ENCODE results near the gene NOP10. TPM values are rescaled to one million over a fixed set of nuclear protein-coding genes. Genes with fewer than 3 reads are reported as not detected.

The NOP10 gene
- total RNA-seq, 2 donors from 2014 or later, result 115 to 120 TPM

DNA sequence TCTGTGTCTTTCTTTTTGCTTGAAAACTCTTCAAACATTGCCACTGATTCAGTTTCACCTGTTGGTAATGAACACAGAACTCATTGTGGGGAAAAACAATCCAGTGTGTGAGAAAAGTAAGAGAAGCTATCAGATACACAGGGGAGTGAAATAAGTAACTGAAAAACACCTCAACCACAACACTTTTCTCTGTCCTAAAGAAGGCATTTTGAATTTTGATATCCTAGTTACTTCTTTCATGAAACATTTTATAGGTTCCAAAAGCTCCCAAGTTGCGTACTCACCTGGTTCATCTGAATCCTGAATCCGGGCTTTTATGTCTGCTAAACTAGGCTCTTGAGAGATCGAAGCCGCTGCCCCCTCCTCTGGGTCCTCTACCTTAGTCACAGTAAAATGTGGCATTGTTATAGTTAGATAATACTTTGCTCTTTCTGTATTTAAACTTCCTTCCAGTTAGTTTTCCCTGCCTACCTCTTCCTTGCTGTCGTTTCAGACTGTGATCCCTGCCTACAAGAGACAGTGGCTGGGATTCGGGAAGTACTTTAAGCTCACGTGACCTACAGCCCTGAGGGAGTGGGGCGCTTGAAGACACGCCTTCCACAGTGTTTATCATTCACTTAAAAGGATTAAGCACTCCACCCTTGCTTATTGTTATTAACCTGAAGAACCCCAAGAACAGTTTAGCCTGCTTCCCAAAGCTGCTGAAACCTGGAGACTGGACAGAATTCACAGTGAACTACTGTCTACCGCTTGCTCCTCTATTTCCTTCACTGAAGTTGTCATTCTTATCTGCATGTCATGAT lies 24.5 kb downstream of the NOP10 start:
- TF ChIP-seq, protein P1, sequence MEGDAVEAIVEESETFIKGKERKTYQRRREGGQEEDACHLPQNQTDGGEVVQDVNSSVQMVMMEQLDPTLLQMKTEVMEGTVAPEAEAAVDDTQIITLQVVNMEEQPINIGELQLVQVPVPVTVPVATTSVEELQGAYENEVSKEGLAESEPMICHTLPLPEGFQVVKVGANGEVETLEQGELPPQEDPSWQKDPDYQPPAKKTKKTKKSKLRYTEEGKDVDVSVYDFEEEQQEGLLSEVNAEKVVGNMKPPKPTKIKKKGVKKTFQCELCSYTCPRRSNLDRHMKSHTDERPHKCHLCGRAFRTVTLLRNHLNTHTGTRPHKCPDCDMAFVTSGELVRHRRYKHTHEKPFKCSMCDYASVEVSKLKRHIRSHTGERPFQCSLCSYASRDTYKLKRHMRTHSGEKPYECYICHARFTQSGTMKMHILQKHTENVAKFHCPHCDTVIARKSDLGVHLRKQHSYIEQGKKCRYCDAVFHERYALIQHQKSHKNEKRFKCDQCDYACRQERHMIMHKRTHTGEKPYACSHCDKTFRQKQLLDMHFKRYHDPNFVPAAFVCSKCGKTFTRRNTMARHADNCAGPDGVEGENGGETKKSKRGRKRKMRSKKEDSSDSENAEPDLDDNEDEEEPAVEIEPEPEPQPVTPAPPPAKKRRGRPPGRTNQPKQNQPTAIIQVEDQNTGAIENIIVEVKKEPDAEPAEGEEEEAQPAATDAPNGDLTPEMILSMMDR (IDR thresholded peaks at IDR 0.05), result no peak
- Histone ChIP-seq H3K27ac (peak overlapping the region; percentile 25 to 71), H3K9me3 (no peaks in the 10 kb centered on the region), H3K4me1 (peaks cover 0 to 22% of the 10 kb centered on the region in 2 donors), H3K36me3 (no peaks in the 10 kb centered on the region), H3K4me3 (peak overlapping the region; percentile 41 to 55), H3K27me3 (no peaks in the 10 kb centered on the region)
- peak; percentile 83 for DNase-seq (ENCODE audit: low spot score)

DNA sequence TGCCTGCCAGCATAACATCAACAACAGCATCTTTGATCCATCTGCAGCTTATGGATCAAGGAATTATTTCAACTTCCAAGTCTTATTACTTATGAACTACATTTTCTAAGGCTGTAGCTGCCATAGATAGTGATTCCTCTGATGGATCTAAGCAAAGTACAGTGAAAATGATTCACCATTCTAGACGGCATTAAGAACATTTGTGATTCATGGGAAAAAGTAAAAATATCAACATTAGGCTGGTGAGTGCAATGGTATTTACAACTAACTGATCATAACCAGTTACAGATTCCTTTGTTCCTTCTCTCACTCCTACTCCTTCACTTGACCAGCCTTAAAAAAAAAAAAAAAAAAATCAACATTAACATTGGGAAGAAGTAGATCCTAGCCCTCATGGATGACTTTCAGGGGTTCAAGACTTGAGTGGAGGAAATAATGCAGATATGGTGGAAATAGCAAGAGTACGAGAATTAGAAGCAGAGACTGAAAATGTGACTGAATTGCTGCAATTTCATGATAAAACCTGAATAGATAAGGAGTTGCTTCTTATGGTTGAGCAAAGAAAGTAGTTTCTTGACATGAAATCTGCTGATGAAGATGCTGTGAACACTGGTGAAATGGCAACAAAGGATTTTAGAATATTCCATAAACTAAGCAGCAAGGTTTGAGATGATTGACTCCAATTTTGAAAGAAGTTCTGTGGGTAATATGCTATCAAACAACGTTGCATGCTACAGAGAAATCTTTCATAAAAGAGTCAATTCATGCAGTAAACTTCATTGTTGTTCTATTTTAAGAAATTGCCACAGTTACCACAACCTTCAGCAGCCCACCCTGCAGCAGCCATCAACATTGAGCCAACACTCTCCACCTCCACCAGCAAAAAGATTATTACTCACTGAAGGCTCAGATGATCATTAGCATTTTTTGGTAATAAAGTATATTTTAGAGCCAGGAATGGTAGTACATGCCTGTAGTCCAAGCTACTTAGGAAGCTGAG lies 28.1 kb downstream of the NOP10 start:
- H3K9me3 ChIP-seq, result no peaks in the 10 kb centered on the region
- TF ChIP-seq, protein P1 (IDR thresholded peaks at IDR 0.05), result no peak
- no peak overlapping the region for H3K4me3 ChIP-seq
- no peaks in the 10 kb centered on the region for H3K27me3 ChIP-seq
- H3K27ac ChIP-seq, result no peak overlapping the region
- no peak for DNase-seq (ENCODE audit: low spot score)
- H3K4me1 ChIP-seq, result peaks cover 0 to 22% of the 10 kb centered on the region in 2 donors
- no peaks in the 10 kb centered on the region for H3K36me3 ChIP-seq

DNA sequence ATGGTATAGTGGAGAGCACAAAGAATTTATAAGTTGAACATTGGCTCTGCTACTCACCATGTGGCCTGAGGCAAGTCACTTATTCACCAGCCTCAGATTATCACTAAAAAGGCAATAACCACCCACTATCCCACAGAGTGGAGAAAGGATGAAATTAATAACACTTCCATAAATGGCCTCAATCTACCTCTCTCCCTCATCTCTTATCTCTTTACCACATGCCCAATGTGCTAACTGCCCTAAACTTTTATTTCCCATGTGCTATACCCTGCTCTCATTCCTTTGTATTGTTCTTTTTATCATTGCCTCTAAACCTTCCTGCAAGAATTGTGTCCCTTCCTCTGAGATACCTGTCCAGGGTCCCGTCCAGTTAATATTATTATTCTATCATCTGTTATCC lies 31.4 kb downstream of the NOP10 start:
- H3K4me3 ChIP-seq, result no peak overlapping the region
- TF ChIP-seq, protein P1 (IDR thresholded peaks at IDR 0.05), result no peak
- H3K9me3 ChIP-seq, result no peaks in the 10 kb centered on the region
- H3K4me1 ChIP-seq, result peaks cover 0 to 4% of the 10 kb centered on the region in 2 donors
- no peaks in the 10 kb centered on the region for H3K27me3 ChIP-seq
- no peak for DNase-seq (ENCODE audit: low spot score)
- no peak overlapping the region for H3K27ac ChIP-seq
- H3K36me3 ChIP-seq, result no peaks in the 10 kb centered on the region

DNA sequence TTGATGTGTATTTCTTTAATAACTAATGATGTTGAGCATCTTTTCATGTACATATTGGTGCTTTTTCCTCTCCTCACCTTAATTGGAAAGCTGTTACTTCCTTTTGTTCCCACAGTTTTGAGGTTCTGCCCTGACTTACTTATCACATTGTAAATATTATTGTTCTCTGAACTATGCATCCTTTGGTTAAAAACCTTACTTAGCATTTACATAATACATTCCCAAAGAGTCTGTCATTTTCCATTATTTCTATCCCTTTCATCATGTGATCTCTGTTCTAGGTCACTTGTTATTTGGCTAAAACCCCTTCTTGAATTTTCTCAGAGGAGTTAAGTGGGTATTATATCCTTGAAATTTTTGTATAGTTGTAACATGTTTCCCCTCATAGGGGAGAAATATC lies 38.3 kb downstream of the NOP10 start:
- no peak for DNase-seq (ENCODE audit: low spot score)
- TF ChIP-seq, protein P1 (IDR thresholded peaks at IDR 0.05), result no peak
- H3K36me3 ChIP-seq, result no peaks in the 10 kb centered on the region
- no peak overlapping the region for H3K4me3 ChIP-seq
- H3K27me3 ChIP-seq, result no peaks in the 10 kb centered on the region
- H3K27ac ChIP-seq, result no peak overlapping the region
- H3K4me1 ChIP-seq, result no peaks in the 10 kb centered on the region
- no peaks in the 10 kb centered on the region for H3K9me3 ChIP-seq

DNA sequence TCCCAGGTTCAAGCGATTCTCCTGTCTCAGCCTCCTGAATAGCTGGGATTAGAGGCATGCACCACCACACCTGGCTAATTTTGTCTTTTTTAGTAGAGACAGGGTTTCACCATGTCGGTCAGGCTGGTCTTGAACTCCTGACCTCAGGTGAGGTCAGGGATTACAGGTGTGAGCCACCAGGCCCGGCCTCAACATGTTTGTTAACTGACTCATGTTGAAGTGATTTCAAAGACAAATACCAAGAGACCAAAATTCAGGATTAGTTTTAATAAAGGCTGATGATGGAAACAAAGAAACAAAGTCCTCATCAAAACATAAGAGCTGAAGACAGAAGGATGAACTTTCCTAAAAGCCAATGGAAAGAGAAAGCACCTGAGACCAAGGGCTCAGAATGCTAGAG lies 41.9 kb downstream of the NOP10 start:
- peaks cover 0 to 18% of the 10 kb centered on the region in 2 donors for H3K4me1 ChIP-seq
- no peak overlapping the region for H3K27ac ChIP-seq
- H3K27me3 ChIP-seq, result no peaks in the 10 kb centered on the region
- TF ChIP-seq, protein P1 (IDR thresholded peaks at IDR 0.05), result no peak
- no peak overlapping the region for H3K4me3 ChIP-seq
- DNase-seq (ENCODE audit: low spot score), result no peak
- no peaks in the 10 kb centered on the region for H3K36me3 ChIP-seq
- no peaks in the 10 kb centered on the region for H3K9me3 ChIP-seq
